ENCODE data around the gene SP100.

The SP100 gene

DNA sequence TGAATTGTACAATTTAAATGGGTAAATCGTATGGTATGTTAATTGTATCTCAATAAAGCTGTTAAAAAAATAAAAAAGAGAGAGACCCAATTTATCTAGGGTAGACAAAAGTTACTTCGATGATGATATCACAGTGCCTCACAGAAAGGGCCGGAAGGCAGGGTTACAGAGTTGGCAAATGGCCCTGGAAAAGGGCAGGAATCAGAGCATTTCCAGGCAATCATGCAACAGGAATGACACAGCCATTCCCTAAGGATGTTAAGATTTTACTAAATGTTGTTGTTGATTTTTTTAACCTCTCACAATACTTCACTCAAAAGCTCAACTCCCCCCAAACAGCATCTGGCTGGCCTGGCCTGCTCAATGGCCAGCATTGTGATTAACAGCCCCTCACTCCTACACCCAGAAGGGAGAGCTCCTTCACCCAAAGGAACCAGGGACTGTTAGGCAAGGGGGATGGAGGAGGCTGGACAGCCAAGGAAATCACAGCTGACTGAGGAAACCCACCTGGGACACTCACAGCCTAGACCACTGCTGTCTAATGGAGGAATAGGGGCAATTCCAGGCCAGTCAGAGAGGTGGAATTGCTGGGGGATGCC is 7.7 kb upstream of the SP100 start:
- TF ChIP-seq TAF1 (IDR thresholded peaks at IDR 0.05; ENCODE audit: borderline replicate concordance, insufficient read depth, low read length), result no peak
- no peak for TF ChIP-seq SIN3A (IDR thresholded peaks at IDR 0.05; ENCODE audit: borderline replicate concordance, insufficient read depth, low read length)
- TF ChIP-seq, protein P1, sequence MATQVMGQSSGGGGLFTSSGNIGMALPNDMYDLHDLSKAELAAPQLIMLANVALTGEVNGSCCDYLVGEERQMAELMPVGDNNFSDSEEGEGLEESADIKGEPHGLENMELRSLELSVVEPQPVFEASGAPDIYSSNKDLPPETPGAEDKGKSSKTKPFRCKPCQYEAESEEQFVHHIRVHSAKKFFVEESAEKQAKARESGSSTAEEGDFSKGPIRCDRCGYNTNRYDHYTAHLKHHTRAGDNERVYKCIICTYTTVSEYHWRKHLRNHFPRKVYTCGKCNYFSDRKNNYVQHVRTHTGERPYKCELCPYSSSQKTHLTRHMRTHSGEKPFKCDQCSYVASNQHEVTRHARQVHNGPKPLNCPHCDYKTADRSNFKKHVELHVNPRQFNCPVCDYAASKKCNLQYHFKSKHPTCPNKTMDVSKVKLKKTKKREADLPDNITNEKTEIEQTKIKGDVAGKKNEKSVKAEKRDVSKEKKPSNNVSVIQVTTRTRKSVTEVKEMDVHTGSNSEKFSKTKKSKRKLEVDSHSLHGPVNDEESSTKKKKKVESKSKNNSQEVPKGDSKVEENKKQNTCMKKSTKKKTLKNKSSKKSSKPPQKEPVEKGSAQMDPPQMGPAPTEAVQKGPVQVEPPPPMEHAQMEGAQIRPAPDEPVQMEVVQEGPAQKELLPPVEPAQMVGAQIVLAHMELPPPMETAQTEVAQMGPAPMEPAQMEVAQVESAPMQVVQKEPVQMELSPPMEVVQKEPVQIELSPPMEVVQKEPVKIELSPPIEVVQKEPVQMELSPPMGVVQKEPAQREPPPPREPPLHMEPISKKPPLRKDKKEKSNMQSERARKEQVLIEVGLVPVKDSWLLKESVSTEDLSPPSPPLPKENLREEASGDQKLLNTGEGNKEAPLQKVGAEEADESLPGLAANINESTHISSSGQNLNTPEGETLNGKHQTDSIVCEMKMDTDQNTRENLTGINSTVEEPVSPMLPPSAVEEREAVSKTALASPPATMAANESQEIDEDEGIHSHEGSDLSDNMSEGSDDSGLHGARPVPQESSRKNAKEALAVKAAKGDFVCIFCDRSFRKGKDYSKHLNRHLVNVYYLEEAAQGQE (IDR thresholded peaks at IDR 0.05; ENCODE audit: insufficient read depth in 1 of 2, low read depth in 2 of 2, low read length in 2 of 2), result no peak
- TF ChIP-seq POLR2AphosphoS5 (IDR thresholded peaks at IDR 0.05; ENCODE audit: low read depth, low read length), result no peak
- TF ChIP-seq FOXP2 (optimal IDR thresholded peaks at IDR 0.05; ENCODE audit: borderline replicate concordance, extremely low read depth, extremely low read length, insufficient read depth), result no peak

DNA sequence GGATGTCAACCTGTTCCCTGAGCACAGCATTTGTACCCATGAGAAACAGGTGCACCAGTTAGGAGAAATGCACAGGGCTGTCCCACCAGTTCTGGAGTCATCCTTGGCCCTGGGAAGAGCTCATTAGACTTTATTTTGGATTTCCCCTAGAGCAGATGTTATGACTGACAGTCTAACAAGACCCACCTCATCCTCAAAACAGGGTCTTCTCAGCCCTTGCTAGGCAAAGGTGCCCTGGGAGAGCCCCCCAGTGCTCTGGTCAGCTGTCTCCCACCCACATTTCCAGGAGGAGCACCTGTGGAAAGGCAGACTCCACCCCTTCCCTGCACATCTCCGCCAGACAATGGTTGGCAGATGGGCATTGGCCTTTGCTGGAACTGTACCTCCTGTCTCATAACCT is 5.7 kb upstream of the SP100 start:
- TF ChIP-seq TAF1 (IDR thresholded peaks at IDR 0.05; ENCODE audit: borderline replicate concordance, insufficient read depth, low read length) (no peak), POLR2AphosphoS5 (IDR thresholded peaks at IDR 0.05; ENCODE audit: low read depth, low read length) (no peak), FOXP2 (optimal IDR thresholded peaks at IDR 0.05; ENCODE audit: borderline replicate concordance, extremely low read depth, extremely low read length, insufficient read depth) (no peak), SIN3A (IDR thresholded peaks at IDR 0.05; ENCODE audit: borderline replicate concordance, insufficient read depth, low read length) (no peak)
- TF ChIP-seq, protein P1 (IDR thresholded peaks at IDR 0.05; ENCODE audit: insufficient read depth in 1 of 2, low read depth in 2 of 2, low read length in 2 of 2), result no peak

DNA sequence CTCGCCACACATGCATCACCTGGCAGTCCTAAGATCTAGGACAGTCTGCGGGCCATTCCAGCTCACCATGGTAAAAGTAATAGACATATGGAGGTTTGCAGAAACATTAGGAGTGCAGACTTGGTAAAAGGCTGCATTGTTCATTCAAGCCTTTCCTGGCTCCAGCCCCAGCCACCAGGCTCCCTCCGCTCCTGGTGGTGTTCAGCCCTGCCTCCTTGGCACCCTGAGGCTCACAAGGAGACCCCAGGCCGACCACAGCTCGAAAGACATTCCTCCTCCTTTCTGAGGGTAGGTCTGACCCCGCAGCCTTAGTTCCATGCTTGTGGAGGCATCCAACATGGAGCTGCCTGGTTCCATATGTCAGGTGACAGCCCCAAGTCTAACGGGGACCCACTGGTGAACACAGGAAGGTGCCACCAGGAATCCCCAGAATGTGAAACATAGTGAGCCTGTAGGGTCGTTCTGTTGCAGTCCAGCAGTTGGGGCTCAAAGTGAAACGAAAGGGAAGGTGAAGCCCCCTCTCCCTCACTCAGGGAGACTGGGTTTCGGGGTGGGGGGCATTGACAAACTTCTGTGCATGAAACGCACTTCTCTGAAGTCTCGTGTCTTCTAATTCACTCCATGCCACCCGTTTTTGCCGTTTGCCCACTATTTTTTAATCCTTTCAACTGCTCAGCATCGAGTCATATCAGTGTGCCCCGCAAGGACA is 5.0 kb upstream of the SP100 start:
- no peak for TF ChIP-seq SIN3A (IDR thresholded peaks at IDR 0.05; ENCODE audit: borderline replicate concordance, insufficient read depth, low read length)
- TF ChIP-seq FOXP2 (optimal IDR thresholded peaks at IDR 0.05; ENCODE audit: borderline replicate concordance, extremely low read depth, extremely low read length, insufficient read depth), result no peak
- no peak for TF ChIP-seq POLR2AphosphoS5 (IDR thresholded peaks at IDR 0.05; ENCODE audit: low read depth, low read length)
- TF ChIP-seq TAF1 (IDR thresholded peaks at IDR 0.05; ENCODE audit: borderline replicate concordance, insufficient read depth, low read length), result no peak
- TF ChIP-seq, protein P1 (IDR thresholded peaks at IDR 0.05; ENCODE audit: insufficient read depth in 1 of 2, low read depth in 2 of 2, low read length in 2 of 2), result no peak

DNA sequence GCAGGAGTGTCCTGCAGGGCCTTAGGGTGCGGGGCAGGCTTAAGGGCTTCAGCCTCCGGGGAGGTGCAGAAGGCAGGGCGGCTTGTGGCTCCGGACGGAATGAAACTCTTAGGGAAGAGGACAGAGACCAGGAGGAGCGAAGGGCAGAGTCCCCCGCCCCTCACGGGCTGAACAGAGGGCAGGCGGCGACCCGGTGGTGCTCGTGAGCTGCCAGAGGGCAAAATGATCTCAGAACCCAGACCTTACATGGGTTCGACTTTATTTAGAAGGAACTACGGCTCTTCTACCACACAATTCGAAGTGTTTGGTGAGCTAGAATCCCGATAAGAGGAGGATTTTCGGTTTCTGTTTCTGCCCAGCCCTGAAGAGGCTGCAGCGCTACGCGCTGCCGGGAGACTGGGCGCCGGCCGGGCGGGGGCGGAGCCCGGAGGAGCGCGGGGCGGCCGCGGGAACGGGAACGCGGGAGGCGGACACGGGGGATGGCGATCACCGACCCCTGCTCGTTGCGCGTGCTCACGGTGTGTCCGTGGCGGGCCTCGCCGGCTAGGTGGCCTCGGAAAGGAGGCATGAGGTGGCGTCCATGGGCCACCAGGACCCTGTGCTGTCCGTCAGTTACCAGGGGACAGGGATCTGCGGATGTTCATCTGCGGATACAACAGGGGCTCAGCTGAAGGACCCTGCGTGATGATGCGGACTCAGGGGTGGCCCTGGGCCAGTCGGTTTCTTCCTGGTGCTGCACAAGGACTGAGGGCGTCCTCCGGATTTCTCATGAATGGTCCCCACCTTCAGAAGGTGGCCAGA is 4.2 kb upstream of the SP100 start:
- TF ChIP-seq POLR2AphosphoS5 (IDR thresholded peaks at IDR 0.05; ENCODE audit: low read depth, low read length) (no peak), FOXP2 (optimal IDR thresholded peaks at IDR 0.05; ENCODE audit: borderline replicate concordance, extremely low read depth, extremely low read length, insufficient read depth) (no peak), TAF1 (IDR thresholded peaks at IDR 0.05; ENCODE audit: borderline replicate concordance, insufficient read depth, low read length) (no peak), SIN3A (IDR thresholded peaks at IDR 0.05; ENCODE audit: borderline replicate concordance, insufficient read depth, low read length) (no peak)
- TF ChIP-seq, protein P1 (IDR thresholded peaks at IDR 0.05; ENCODE audit: insufficient read depth in 1 of 2, low read depth in 2 of 2, low read length in 2 of 2), result no peak
